ENCODE data around the gene ANKRD13D.

- TF ChIP-seq CTCF (conservative IDR thresholded peaks at IDR 0.05): no peak
- no peak for TF ChIP-seq EZH2 (IDR thresholded peaks at IDR 0.05; ENCODE audit: low read depth)
Observed at GRCh38 chr11:67272327-67273259, 16.5 kb upstream of the ANKRD13D start.

All from PC-9 (cell line).